NCI-H345 treated with DMSO at 0.1 percent for 48 hours (cell line): Measurements from ENCODE around the gene MT1B.
A peak's percentile ranks its signal among the peaks of the same experiment; 100 is the strongest.

Experiments
- DNase-seq: peaks from one replicate; lab custom pipeline; 2025; ENCODE audit not compliant: unreplicated experiment; lab: John Stamatoyannopoulos, UW

MT1B gene

GRCh38 chr16:56651586-56651985 is at the start of gene MT1B:
Gene MT1B, plus strand, starts transcription at chr16:56651886. Its CDS starts 68 bp downstream, at chr16:56651954.
- no peak for DNase-seq

- DNase-seq, result no peak
These were observed 48.1 kb upstream of the MT1B start for GRCh38 chr16:56603589-56603988.

DNA sequence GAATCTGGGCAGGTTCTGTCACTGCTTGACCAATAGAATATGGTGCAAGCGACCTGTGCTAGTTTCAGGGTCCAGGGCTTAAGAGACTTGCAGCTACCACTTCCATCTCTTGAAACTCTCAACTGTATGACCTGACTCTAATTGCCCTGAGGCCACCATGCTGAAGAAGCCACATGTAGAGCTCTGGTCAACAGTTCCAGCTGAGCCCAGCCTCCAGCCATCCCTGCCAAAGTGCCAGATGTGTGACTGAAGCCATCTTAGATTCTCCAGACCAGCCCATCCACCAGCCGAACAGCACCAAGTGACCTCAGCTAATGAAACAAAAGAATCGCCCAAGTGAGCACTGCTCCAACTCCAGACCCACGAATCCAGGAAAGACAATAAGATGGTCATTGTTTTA is 46.7 kb upstream of the MT1B start:
- no peak for DNase-seq

DNA sequence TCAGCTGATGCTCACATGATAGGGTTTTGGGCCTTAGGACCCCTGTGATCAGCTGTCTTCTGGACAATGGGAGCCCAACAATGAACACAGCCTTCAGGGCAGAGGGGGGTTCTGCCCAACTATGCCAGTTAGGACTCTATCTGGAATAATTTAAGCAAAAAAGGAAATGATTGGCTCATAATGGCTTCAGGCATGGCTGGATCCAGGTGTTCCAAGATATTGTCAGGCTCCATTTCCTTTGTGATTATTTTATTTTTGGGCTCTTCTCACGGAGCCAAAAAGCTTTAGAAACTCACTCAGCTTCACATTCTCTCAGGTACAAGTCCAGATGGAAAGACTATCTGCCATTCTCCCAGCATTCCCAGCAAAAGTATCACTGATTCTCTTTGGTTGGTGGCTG is 46.2 kb upstream of the MT1B start:
- DNase-seq, result no peak

- DNase-seq, result no peak
These were observed 45.6 kb upstream of the MT1B start for GRCh38 chr16:56606071-56606475.

DNA sequence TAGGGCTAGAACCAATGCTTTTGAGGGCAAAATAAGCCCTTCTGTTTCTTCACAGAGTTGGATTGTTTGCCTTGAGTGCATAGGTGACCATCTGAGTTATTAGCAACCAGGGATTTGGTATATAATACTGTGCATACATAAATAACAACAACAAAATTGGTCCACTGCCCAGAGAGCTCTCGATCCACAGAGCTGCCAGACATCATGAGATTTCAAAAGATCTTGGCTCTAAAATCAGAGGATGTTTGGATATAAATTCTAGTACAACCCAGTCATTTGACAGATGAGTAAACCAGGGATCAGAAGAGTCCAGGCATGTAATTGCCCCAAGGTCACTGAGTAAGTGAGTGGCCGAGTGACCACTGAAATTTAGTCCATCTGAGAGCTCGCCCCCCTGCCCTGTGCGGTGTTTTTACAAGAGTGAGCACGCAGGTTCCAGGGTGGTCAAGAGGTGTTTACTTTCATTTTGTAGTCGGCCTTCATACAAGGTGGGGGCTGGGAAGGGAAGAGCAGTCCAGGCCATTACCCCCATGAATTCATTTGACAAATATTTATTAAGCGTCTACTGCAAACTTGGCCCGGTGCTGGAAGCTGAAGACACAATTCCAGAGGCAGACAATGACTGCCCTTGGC is 45.1 kb upstream of the MT1B start:
- DNase-seq, result no peak

DNA sequence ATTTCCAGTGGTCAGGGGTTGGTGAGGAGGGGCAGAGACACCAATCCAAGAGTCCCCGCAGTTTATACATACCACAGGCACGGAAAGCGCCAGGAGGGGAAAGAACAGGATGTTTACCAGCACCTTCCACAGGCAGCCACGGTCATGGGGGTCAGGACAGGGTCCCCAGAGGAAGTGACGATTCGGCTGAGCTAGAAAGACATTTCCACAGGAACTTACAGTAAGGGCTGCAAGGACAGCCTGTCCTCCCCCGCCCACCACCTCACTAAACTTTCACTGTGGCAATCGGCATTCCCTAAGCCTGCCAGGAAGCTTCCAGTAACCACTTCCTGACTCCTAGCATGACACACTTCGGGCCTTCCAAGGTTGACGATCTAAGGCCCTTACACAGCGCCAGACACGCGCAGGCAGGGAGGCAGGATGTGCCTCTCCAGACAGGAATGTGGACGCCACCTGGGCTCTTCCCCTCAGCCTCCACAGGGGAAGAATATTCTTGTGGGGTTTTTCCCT is 44.5 kb upstream of the MT1B start:
- DNase-seq, result no peak

DNA sequence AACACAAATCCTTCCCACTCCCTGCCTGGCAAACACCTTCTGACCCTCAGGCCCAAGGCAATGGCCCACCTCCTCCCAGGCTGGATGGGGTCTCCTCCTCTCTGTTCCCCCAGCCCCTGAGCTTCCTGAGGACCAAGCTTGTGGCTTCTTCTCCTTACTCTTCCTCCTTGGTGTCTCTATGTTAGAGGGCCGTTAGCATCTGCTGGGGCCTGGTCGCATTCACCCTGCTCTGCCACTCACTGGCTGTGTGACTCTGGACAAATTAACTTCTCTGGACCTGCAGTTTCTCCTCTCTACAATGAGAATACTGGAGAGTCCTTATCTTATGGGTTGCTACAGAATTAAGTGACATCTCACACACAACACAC is 44.0 kb upstream of the MT1B start:
- DNase-seq, result no peak

DNA sequence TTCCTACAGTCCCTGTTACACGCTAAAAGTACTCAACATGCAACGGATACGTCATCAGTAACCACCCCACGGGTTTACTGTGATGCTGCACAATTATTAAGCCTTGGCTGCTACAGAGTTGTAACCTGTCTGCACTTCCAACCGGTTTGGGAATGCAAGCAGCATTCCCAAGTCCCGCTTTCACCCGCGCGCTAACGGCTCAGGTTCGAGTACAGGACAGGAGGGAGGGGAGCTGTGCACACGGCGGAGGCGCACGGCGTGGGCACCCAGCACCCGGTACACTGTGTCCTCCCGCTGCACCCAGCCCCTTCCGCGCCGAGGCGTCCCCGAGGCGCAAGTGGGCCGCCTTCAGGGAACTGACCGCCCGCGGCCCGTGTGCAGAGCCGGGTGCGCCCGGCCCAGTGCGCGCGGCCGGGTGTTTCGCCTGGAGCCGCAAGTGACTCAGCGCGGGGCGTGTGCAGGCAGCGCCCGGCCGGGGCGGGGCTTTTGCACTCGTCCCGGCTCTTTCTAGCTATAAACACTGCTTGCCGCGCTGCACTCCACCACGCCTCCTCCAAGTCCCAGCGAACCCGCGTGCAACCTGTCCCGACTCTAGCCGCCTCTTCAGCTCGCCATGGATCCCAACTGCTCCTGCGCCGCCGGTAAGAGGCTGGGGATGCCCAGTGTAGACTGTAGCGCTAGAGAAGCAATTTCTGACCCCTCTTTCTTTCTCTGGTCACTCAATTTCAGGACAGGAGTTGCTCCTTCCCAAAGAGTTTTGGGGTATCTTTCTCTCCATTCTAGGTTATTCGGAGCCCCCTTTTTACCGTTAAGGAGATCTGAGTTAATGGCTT is 43.4 kb upstream of the MT1B start, which contains the start of gene MT2A:
MT2A (plus strand) TSS at position 542 of the 833 bp plus-strand sequence; CDS start at position 614, 72 bp downstream.
- DNase-seq, result peak; percentile 84

- DNase-seq, result no peak
These were observed 42.7 kb upstream of the MT1B start for GRCh38 chr16:56608876-56609462.

GRCh38 chr16:56609463-56609921 is 42.2 kb upstream of the MT1B start:
- no peak for DNase-seq

GRCh38 chr16:56610017-56610608 is 41.6 kb upstream of the MT1B start:
- no peak for DNase-seq

GRCh38 chr16:56610609-56611111 is 41.0 kb upstream of the MT1B start:
- DNase-seq, result no peak

- DNase-seq, result no peak
These were observed 40.3 kb upstream of the MT1B start for GRCh38 chr16:56611281-56611833.

GRCh38 chr16:56613706-56614105 is 38.0 kb upstream of the MT1B start:
- DNase-seq, result no peak

DNA sequence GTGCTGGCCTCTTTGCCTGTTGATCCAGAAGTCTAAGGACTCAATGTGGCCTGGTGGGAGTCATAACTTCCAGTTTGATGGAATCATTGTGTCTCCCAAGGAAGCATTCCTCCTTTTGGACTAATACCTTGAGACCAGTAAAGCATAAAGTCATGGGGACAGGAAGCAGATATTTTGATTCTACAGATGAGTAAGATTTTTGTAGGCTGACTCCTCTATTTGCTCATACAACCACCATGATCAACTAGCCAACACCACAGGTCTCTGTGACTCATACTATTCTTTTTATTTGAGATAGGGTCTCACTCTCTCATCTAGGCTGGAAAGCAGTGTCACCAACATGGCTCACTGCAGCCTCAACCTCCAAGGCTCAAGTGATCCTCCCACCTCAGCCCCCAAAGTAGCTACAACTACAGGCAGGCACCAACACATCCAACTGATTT is 37.1 kb upstream of the MT1B start:
- DNase-seq, result no peak

GRCh38 chr16:56615353-56615752 is 36.3 kb upstream of the MT1B start:
- DNase-seq, result no peak

DNA sequence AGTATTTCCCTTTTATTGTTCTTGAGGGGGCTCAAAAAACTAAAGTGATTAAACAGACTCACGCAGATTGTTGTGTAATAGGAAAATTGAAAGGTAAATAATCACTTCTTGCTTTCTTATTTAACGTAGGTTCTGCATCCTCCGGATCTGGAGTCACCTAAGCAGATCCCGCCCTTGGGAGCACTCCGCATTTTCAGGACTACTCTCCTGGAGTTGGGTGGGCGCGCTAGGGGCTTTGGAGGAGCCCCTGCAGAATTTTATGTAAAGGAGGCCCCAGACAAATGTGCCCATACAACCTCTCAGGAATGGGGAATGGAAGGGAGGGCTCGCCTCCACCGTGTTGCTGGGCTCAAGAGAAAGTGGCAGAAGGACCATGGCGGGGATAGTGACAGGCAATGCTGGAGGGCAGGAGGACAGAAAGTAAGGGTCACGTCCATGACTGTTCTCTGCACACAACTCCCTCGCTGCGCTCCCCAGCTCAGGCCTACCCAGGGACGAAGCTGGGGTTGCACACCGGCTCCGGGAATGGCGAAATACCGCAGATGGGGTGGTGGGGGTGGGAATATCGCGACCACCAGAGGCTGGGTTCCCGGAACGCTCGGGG is 35.0 kb upstream of the MT1B start:
- no peak for DNase-seq

- DNase-seq, result no peak
These were observed 34.2 kb upstream of the MT1B start for GRCh38 chr16:56617212-56618085.
